A549 (cell line): ENCODE data around the gene KCTD6.

Experiments
- CBX8 ChIP-seq: fragments of 200-600 bp; sonication (generic); IDR thresholded peaks from 2 replicates; pipeline ENCODE4 v1.6.1; 2016
- MAFK ChIP-seq: fragments of 450-650 bp; IDR thresholded peaks from 2 replicates; pipeline ENCODE4 v1.6.1; 2014; ENCODE audit not compliant: partially characterized antibody
- POLR2A ChIP-seq: IDR thresholded peaks from 2 replicates; pipeline ENCODE4 v1.6.1; 2012; ENCODE audit warnings: mild to moderate bottlenecking, low read length
- REST ChIP-seq: fragments of 200-600 bp; sonication (generic); IDR thresholded peaks from 2 replicates; pipeline ENCODE4 v1.6.1; 2016; ENCODE audit warnings: antibody characterized with exemption, mild to moderate bottlenecking, moderate library complexity
- ZC3H11A ChIP-seq: fragments of 450-650 bp; IDR thresholded peaks from 2 replicates; pipeline ENCODE4 v1.6.1; 2014; ENCODE audit warnings: antibody characterized with exemption, mild to moderate bottlenecking
- TF ChIP-seq, protein P1 (sequence below): fragments of >200 bp; sonication (Bioruptor Twin); formaldehyde crosslinking; IDR thresholded peaks from 3 replicates; pipeline ENCODE4 v1.5.1; 2016
- TF ChIP-seq, protein P2 (sequence below): IDR thresholded peaks from 2 replicates; pipeline ENCODE4 v1.6.1; 2012

- TF ChIP-seq, protein P1, sequence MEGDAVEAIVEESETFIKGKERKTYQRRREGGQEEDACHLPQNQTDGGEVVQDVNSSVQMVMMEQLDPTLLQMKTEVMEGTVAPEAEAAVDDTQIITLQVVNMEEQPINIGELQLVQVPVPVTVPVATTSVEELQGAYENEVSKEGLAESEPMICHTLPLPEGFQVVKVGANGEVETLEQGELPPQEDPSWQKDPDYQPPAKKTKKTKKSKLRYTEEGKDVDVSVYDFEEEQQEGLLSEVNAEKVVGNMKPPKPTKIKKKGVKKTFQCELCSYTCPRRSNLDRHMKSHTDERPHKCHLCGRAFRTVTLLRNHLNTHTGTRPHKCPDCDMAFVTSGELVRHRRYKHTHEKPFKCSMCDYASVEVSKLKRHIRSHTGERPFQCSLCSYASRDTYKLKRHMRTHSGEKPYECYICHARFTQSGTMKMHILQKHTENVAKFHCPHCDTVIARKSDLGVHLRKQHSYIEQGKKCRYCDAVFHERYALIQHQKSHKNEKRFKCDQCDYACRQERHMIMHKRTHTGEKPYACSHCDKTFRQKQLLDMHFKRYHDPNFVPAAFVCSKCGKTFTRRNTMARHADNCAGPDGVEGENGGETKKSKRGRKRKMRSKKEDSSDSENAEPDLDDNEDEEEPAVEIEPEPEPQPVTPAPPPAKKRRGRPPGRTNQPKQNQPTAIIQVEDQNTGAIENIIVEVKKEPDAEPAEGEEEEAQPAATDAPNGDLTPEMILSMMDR, result no peak
- TF ChIP-seq REST (no peak), MAFK (no peak), CBX8 (no peak), POLR2A (no peak), ZC3H11A (no peak)
- TF ChIP-seq, protein P2, sequence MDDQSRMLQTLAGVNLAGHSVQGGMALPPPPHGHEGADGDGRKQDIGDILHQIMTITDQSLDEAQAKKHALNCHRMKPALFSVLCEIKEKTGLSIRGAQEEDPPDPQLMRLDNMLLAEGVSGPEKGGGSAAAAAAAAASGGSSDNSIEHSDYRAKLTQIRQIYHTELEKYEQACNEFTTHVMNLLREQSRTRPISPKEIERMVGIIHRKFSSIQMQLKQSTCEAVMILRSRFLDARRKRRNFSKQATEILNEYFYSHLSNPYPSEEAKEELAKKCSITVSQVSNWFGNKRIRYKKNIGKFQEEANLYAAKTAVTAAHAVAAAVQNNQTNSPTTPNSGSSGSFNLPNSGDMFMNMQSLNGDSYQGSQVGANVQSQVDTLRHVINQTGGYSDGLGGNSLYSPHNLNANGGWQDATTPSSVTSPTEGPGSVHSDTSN, result no peak
Observed at GRCh38 chr3:58519668-58520402, 27.9 kb downstream of the KCTD6 start.
